ENCODE results near the gene ADAMTSL2.

ADAMTSL2 gene

DNA sequence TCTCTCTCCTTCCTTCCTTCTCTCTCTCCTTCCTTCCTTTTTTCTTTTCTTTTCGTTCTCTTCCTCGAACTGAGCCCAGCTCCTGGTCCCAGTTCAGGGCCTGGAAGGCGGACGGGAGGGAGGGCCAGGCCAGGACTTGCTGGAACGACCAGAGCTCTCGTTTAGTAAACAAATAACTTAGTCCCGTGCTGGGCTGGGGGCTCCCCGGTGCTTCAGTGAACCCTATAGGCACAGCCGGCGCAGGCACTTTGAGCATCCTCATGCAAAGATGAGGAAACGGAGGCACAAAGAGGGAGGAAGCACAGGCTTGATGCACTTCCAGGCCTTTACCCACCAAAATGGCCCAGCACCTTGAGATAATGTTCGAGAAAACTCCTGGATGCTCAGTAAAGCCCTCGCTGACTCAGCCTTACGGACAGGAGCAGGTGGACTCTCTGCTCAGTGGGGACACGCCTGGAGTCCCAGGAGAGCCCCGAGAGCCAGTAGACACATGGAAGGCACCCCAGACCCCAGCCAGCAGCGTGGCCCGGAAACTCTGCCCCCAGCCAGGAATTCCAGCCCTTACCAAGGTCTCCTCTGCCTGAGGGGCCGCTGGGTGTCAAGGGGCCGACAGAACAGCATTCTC, 55.8 kb downstream of the ADAMTSL2 start:
- in situ Hi-C loops (cut with HindIII; ENCODE audit: low sequenced_read_pairs), result no loop called here
- no peak for DNase-seq (ENCODE audit: low read depth, low spot score)
- H3K4me3 ChIP-seq (ENCODE audit: low read depth, low read length), result no peak overlapping the region
- no peak for TF ChIP-seq CTCF (IDR thresholded peaks at IDR 0.05; ENCODE audit: low read depth, low read length)

GRCh38 chr9:133591116-133591910, 56.8 kb downstream of the ADAMTSL2 start:
- no peak overlapping the region for H3K4me3 ChIP-seq (ENCODE audit: low read depth, low read length)
- in situ Hi-C loops (cut with HindIII; ENCODE audit: low sequenced_read_pairs), result no loop called here
- TF ChIP-seq CTCF (IDR thresholded peaks at IDR 0.05; ENCODE audit: low read depth, low read length), result no peak
- DNase-seq (ENCODE audit: low read depth, low spot score), result no peak

GRCh38 chr9:133591985-133592384, 57.5 kb downstream of the ADAMTSL2 start:
- in situ Hi-C loops (cut with HindIII; ENCODE audit: low sequenced_read_pairs), result no loop called here
- TF ChIP-seq CTCF (IDR thresholded peaks at IDR 0.05; ENCODE audit: low read depth, low read length), result no peak
- no peak for DNase-seq (ENCODE audit: low read depth, low spot score)
- H3K4me3 ChIP-seq (ENCODE audit: low read depth, low read length), result no peak overlapping the region

DNA sequence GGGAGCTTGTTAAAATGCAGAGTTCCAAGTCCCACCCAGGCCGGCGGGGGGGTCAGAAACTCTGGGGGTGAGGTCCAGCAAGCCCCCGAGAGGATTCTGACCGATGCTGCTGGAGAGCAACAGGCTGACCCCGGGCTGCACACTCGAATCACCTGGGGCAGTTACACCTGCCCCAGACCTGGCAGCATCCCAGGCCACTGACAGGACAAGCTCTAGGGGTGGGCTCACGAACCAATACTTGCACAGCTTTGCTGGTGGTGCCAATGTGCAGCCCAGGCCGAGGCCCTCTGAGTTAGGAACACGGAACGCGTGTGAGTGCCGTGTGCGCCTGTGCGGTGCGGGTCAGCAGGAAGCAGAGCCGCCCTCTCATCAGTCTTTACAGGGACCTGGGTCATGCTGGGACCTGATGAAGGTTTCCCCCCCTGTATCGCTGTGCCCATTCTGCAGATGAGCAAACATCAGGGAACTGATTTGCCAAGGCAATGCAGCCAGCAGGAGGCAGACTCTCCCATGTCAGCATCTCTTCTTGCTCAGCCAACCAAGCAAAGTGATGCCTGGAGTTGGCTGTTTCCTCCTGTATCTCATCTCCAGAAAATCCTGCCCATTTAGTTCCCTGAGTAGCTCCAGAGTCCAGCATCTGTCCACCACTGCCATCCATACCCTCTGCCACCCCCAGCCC, 58.4 kb downstream of the ADAMTSL2 start:
- TF ChIP-seq CTCF (IDR thresholded peaks at IDR 0.05; ENCODE audit: low read depth, low read length), result peak; percentile 27
- H3K4me3 ChIP-seq (ENCODE audit: low read depth, low read length), result no peak overlapping the region
- in situ Hi-C loops (cut with HindIII; ENCODE audit: low sequenced_read_pairs), result no loop called here
- no peak for DNase-seq (ENCODE audit: low read depth, low spot score)

DNA sequence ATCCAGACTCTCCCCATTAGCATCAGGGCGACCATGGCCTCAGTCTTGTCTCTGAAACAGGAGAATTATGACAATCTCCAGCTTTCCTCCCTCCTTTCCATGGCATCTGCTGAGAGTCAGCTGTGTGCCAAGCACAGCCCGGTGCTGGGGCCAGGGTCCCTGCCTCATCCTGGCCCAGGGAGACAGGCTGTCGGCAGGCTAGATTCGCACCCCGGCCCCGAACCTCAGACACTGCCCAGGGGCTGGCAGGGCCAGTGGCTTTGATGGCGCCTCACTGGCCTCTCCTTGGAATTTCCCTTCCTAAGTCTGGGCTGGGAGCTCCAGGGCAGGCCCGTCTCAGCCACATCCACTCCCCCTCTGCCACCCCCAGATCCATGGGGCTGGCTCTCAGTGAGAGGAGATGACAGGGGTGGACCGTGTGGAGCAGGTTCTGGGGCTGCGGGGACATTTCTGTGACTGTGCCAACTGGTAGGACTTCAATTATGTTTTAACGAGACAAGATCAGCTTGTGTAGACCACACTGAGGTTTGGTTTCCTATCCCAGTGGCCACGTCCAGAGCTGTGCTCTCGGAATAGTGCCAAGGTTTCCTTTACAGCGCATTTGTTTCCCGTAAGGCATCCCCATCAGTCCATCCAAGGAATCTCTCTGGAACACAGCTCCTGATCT, 59.2 kb downstream of the ADAMTSL2 start:
- no peak for TF ChIP-seq CTCF (IDR thresholded peaks at IDR 0.05; ENCODE audit: low read depth, low read length)
- no peak for DNase-seq (ENCODE audit: low read depth, low spot score)
- H3K4me3 ChIP-seq (ENCODE audit: low read depth, low read length), result no peak overlapping the region
- in situ Hi-C loops (cut with HindIII; ENCODE audit: low sequenced_read_pairs), result no loop called here

- in situ Hi-C loops (cut with HindIII; ENCODE audit: low sequenced_read_pairs), result no loop called here
- H3K4me3 ChIP-seq (ENCODE audit: low read depth, low read length), result no peak overlapping the region
- DNase-seq (ENCODE audit: low read depth, low spot score), result no peak
- TF ChIP-seq CTCF (IDR thresholded peaks at IDR 0.05; ENCODE audit: low read depth, low read length), result no peak
These were observed 59.8 kb downstream of the ADAMTSL2 start for GRCh38 chr9:133594310-133594709.

All from astrocyte of the spinal cord (primary cell).